ENCODE measurements around the gene ASB18. TPM values are rescaled to one million over a fixed set of nuclear protein-coding genes. Genes with fewer than 3 reads are reported as not detected.

ASB18 gene
- total and polyA plus RNA-seq, 2 donors (not counting 3 experiments of a cell fraction or from before 2014, with no cell fraction given): not detected

DNA sequence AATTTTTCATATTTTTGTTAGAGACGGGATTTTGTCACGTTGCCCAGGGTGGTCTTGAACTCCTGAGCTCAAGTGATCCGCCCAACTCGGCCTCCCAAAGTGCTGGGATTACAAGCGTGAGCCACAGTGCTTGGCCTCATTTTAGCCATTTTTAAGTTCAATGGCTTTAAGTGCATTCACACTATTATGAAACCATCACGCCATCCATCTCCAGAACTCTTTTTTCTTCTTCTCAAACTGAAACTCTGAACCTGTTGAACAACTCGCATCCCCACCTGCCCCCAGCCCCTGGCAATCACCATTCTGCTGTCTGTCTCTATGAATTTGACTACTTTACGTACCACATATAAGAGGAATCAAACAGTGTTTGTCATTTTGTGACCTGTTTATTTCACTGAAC is 31.3 kb upstream of the ASB18 start:
- Histone ChIP-seq H3K9ac (replicated peaks; ENCODE audit: extremely low read depth, insufficient read depth, low read length) (no peak overlapping the region), H3K9me1 (replicated peaks; ENCODE audit: control insufficient read depth, extremely low read depth, insufficient read depth, low read length) (no peaks in the 10 kb centered on the region), H3K79me2 (ENCODE audit: control insufficient read depth, insufficient read depth, low read length) (no peaks in the 10 kb centered on the region), H3K4me1 (ENCODE audit: control insufficient read depth, extremely low read depth, insufficient read depth, low read length) (no peaks in the 10 kb centered on the region), H3K36me3 (ENCODE audit: control insufficient read depth in 2 of 2, extremely low read depth in 1 of 2, insufficient read depth in 2 of 2, low read length in 2 of 2) (no peaks in the 10 kb centered on the region), H4K20me1 (replicated peaks; ENCODE audit: control insufficient read depth, extremely low read depth, insufficient read depth, low read length) (no peaks in the 10 kb centered on the region), H3K9me3 (replicated peaks; ENCODE audit: control insufficient read depth, insufficient read depth, low read length) (no peaks in the 10 kb centered on the region), H3K4me3 (replicated peaks in 1 of 3; ENCODE audit: insufficient read depth in 1 of 3, low read depth in 1 of 3, low read length in 3 of 3) (no peak overlapping the region), H3K27me3 (ENCODE audit: control insufficient read depth in 2 of 2, insufficient read depth in 2 of 2, low read length in 2 of 2) (no peaks in the 10 kb centered on the region), H3K4me2 (ENCODE audit: insufficient read depth, low read length) (no peak overlapping the region), H3K27ac (ENCODE audit: insufficient read depth, low read depth, low read length) (no peak overlapping the region), H2AFZ (ENCODE audit: low read depth, low read length) (no peak overlapping the region)
- DNase-seq (ENCODE audit: low read depth, low spot score): no peak
- CTCF ChIA-PET: no interaction called here
- TF ChIP-seq JUN (IDR thresholded peaks at IDR 0.05; ENCODE audit: borderline replicate concordance, insufficient read depth, insufficient read length, low read depth) (no peak), POLR2AphosphoS5 (IDR thresholded peaks at IDR 0.05; ENCODE audit: insufficient read depth, low read depth, low read length) (no peak), GATA2 (IDR thresholded peaks at IDR 0.05; ENCODE audit: insufficient read depth, insufficient read length, low read depth, low read length) (no peak), EZH2 (IDR thresholded peaks at IDR 0.05; ENCODE audit: borderline replicate concordance, low read depth, low read length, severe bottlenecking) (no peak), FOS (IDR thresholded peaks at IDR 0.05; ENCODE audit: borderline replicate concordance, insufficient read depth, low read length) (no peak)
- TF ChIP-seq, protein P1, sequence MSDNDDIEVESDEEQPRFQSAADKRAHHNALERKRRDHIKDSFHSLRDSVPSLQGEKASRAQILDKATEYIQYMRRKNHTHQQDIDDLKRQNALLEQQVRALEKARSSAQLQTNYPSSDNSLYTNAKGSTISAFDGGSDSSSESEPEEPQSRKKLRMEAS (IDR thresholded peaks at IDR 0.05; ENCODE audit: insufficient read depth, insufficient read length): no peak
- TF ChIP-seq, protein P2, sequence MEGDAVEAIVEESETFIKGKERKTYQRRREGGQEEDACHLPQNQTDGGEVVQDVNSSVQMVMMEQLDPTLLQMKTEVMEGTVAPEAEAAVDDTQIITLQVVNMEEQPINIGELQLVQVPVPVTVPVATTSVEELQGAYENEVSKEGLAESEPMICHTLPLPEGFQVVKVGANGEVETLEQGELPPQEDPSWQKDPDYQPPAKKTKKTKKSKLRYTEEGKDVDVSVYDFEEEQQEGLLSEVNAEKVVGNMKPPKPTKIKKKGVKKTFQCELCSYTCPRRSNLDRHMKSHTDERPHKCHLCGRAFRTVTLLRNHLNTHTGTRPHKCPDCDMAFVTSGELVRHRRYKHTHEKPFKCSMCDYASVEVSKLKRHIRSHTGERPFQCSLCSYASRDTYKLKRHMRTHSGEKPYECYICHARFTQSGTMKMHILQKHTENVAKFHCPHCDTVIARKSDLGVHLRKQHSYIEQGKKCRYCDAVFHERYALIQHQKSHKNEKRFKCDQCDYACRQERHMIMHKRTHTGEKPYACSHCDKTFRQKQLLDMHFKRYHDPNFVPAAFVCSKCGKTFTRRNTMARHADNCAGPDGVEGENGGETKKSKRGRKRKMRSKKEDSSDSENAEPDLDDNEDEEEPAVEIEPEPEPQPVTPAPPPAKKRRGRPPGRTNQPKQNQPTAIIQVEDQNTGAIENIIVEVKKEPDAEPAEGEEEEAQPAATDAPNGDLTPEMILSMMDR (IDR thresholded peaks at IDR 0.05; ENCODE audit: extremely low read depth in 1 of 2, insufficient read depth in 1 of 2, low read depth in 1 of 2, low read length in 2 of 2): no peak
- dilution Hi-C loops (cut with MboI; ENCODE audit: extremely low pct_ligation_motif_present, low sequenced_read_pairs) (no loop called here), intact Hi-C loops (cut with micrococcal nuclease) (no loop called here)
- no peak for FAIRE-seq
- BruUV-seq (replicated peaks): no TSS peak
- POLR2A ChIA-PET: no interaction called here

Data from endothelial cell of umbilical vein (primary cell).